ENCODE data around the gene SFT2D3. TPM values are rescaled to one million over a fixed set of nuclear protein-coding genes. Genes with fewer than 3 reads are reported as not detected.
A peak's percentile ranks its signal among the peaks of the same experiment; 100 is the strongest.

SFT2D3 gene
- total and polyA plus RNA-seq, 9 of the 15 experiments (the other 6 are each of a cell fraction or from before 2014, with no cell fraction given), result 7.5 to 9.9 (median 8.9) TPM; not detected in 2

- TF ChIP-seq NR0B1 (IDR thresholded peaks at IDR 0.05; ENCODE audit: partially characterized antibody) (no peak), BRF1 (IDR thresholded peaks at IDR 0.05; ENCODE audit: borderline replicate concordance, extremely low read depth, insufficient read length) (no peak), ZBTB12 (CRISPR knock-in tag; IDR thresholded peaks at IDR 0.05) (no peak), ZNF609 (CRISPR knock-in tag; IDR thresholded peaks at IDR 0.05; ENCODE audit: borderline replicate concordance) (no peak), ERF (CRISPR knock-in tag; IDR thresholded peaks at IDR 0.05) (peak; percentile 71; the same call in 1 of the 2 replicates), ZNF277 (CRISPR knock-in tag; IDR thresholded peaks at IDR 0.05; ENCODE audit: borderline replicate concordance) (no peak), RBM22 (IDR thresholded peaks at IDR 0.05; ENCODE audit: low read depth, low read length, poor library complexity, severe bottlenecking) (peak; percentile 34), ETV1 (tag; conservative IDR thresholded peaks at IDR 0.05; ENCODE audit: low read depth) (peak; percentile 61; the same call in 1 of the 2 replicates), ZNF311 (CRISPR knock-in tag; IDR thresholded peaks at IDR 0.05) (no peak), USF1 (CRISPR knock-in tag; IDR thresholded peaks at IDR 0.05) (no peak), HNRNPL (IDR thresholded peaks at IDR 0.05; ENCODE audit: low read depth, low read length) (peak; percentile 26; the same call in 1 of the 2 replicates), ETS1 (conservative IDR thresholded peaks at IDR 0.05; ENCODE audit: control insufficient read depth, low read depth, low read length) (peak; percentile 61; the same call in 1 of the 2 replicates), JUN (IDR thresholded peaks at IDR 0.05; ENCODE audit: borderline replicate concordance, low read depth, low read length) (no peak), JUN (CRISPR knock-in tag; IDR thresholded peaks at IDR 0.05; ENCODE audit: borderline replicate concordance) (0 out of 2 replicates have a peak, but pooled peaks have one; percentile 27)
Observed at GRCh38 chr2:127701651-127702394, 526 bp downstream of the SFT2D3 start (continued).

Data from K562 (cell line).